HUDEP-2 (cell line): ENCODE results near the gene CNR1.
"Not testable (repeated sequence)": the region's sequence is repeated elsewhere in the genome, so short reads cannot be mapped to it uniquely, and the experiment has no call there.

ENCODE experiments used
- DNase-seq, 76 experiments: peaks; one replicate each; lab custom pipeline; 2025; ENCODE audit not compliant: unreplicated experiment in 76 of 76; lab: John Stamatoyannopoulos, UW

CNR1 gene

GRCh38 chr6:88165844-88166492 lies at the start of gene CNR1:
TSS of gene CNR1 (minus strand) at chr6:88166347. CDS start at chr6:88145274, 21,073 bp downstream.
- DNase-seq, result peak in 38 of 76 experiments; percentile 8 to 71 (median 38)

DNA sequence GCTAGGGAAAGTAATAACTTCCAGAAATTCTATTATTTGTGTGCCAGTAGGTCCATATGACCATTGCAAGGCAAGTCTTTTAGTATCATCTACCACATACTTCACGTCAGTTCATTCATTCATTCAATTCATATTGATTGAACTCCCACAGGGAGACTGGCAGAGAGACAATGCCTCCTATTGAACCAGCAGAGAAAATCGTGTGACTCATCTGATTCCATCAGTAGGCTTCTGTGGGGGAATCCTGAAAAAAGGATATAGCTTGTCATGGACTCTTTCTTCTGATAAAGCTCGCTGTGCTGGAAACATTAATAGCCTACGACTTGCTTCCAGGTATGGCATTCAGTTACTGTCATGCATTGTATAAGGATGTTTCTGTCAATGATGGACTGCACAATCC lies 45.3 kb upstream of the CNR1 start:
- DNase-seq, result no peak

GRCh38 chr6:88209301-88209700 lies 43.2 kb upstream of the CNR1 start:
- DNase-seq, result no peak

GRCh38 chr6:88208726-88209125 lies 42.6 kb upstream of the CNR1 start:
- DNase-seq, result no peak

DNA sequence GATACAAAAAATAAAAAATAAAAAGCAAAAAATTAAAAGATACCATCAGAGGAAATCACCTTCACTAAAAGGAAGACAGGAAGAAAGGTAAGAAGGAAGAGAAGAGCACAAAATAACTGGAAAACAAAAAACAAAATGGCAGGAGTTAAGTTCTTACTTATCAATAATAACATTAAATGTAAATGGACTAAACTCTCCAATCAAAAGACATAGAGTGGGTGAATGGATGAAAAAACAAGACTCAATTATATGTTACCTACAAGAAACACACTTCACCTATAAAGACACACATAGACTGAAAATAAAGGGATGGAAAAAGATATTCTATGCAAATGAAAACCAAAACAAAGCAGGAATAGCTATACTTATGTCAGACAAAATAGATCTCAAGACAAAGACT lies 35.6 kb upstream of the CNR1 start:
- DNase-seq, result not testable (repeated sequence)

DNA sequence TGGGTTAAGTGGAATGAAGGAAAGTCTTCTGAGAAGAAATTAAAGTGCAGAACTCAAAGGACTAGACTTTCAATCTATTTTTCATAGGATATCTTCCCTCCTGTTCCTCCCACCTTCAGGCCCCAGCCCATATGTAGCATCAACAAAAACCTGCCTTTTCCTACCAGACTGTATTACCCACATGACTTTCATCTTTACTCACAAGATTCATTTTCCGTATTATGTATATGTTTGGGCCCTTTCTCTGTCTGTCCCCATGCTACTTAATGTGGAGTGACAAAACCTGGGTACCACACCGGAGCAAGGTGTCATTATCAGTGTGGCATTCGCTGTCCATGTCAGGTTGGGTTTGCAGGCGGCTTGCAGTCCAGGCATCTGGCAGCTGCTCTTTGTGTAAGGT lies 18.8 kb upstream of the CNR1 start:
- DNase-seq, result no peak

- no peak for DNase-seq
Measured at GRCh38 chr6:88183471-88183870, 17.3 kb upstream of the CNR1 start.

- DNase-seq, result no peak
Measured at GRCh38 chr6:88179692-88180091, 13.5 kb upstream of the CNR1 start.

DNA sequence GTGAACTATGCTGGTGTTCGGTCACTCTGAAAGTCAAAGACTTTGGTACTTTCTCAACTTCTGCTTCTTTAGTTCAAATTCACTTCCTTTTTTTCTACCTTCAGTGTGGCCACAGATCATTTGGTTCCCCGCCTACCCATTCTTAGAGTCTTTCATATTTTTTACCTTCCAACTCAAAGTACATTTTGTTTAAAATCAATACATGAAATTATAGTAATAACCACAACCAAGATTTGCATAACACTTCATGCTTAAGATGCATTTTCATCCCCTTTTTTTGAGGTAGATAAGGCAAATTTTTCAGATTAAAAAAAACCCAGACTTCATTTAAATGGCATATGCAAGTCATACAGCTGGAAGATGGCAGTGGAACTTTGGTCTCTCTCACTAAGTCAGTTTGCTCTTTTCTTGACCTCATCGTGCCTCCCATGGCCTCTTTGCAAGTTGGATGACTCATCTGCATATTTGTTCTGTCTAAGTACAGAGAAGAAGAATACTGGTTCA lies 11.9 kb upstream of the CNR1 start:
- DNase-seq, result no peak

DNA sequence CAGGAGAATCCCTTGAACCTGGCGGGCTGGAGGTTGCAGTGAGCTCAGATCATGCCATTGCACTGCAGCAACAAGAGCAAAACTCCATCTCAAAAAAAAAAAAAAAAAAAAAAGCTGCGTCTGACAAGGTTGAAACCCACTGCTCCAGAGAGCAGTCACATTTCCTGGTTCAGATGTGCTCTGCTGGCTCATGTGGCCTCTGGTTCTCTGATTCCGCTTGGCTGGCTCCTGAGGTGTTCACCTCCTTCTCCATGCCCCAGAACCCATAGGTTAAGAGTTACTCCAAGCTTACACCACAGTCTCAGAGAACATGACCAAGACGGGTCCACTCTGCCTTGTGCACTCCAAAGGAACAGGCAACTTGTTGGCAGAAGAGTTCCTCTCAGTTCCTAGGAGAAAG lies 8.8 kb upstream of the CNR1 start:
- no peak for DNase-seq

GRCh38 chr6:88171312-88171711 lies 5.2 kb upstream of the CNR1 start:
- peak in 56 of 76 experiments; percentile 5 to 91 (median 66) for DNase-seq

DNA sequence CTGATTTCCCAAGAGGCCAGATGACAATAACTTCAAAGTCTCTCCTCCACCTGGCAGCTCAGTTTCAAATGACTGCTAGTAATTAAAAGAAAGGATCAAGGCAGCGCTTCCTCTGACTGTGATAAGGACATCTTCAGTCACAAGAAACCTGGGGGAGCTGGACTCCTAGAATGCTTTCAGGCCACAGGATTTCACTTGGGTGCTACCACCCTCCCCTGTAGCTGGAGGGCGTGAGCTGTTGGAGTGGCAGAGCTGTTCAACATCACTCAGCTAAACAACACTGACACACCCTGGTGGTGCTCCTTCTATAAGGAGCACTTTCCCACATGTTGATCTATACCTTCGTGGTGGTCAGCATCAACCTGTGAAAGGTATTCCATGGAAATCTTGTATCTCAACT lies 2.2 kb upstream of the CNR1 start:
- DNase-seq, result peak in 7 of 76 experiments; percentile 7 to 48 (median 15)

GRCh38 chr6:88167352-88167937 lies 1.3 kb upstream of the CNR1 start:
- DNase-seq, result peak in 2 of 76 experiments; percentile 4 to 5

GRCh38 chr6:88166493-88167351 lies 575 bp upstream of the CNR1 start:
- DNase-seq, result peak in 2 of 76 experiments; percentile 12 to 15

GRCh38 chr6:88165087-88165843 lies 882 bp downstream of the CNR1 start:
- no peak for DNase-seq

- no peak for DNase-seq
Measured at GRCh38 chr6:88164061-88164460, 2.1 kb downstream of the CNR1 start.

GRCh38 chr6:88163616-88164015 lies 2.5 kb downstream of the CNR1 start:
- DNase-seq, result no peak

DNA sequence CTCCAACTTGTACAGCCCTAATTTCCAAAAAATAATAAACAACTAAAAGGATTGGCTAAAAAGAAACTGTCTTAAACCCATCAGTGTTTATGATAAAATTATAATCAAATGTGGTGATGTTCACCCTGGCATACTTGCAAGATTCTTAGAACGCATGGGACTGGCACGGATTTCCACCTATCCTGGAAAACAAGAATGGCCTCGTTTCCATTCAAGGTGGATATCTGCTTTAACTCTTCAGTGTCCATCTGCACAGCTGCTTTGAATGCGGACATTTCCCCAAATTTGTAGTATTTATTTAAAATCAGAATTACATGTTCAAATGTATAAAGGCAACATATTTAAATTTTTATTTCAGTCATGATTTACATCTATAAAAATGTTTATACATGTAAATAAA lies 4.2 kb downstream of the CNR1 start:
- no peak for DNase-seq

GRCh38 chr6:88157106-88157505 lies 9.0 kb downstream of the CNR1 start:
- DNase-seq, result peak in 1 of 76 experiments; percentile 14

DNA sequence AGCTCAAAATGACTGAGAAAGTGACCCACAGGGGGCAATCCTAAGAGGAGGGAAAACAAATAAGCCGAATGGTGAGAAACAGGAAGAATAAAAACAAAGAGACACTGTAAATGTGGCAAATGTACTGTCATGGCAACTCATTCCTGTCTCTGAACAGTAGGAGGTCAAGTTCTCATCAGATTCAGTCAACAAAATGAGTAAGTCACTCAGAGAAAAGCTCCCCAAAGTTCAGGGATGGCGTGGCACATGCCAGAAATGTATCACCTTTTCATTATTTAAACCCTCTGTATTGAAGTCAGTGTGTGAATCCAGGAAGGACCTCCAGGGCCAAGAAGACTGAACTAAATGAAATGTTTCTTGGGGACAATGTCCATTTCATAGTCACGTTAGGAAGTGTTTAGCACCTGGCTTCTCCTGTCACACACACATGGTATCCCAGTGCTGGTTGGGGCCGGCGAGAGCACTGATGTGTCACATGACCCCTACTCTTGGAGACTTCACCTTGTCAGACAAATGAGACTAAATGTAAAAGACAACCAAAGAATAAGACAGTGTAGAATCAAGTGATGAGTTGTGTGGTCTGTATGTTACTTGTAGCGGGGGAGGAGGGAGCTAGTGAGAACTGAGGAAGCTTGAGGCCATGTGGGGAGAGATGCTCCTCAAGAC lies 20.7 kb downstream of the CNR1 start:
- DNase-seq, result no peak
